ENCODE results near the gene CCDC148. TPM values are rescaled to one million over a fixed set of nuclear protein-coding genes. Genes with fewer than 3 reads are reported as not detected.
A peak's percentile ranks its signal among the peaks of the same experiment; 100 is the strongest.
"Not testable (repeated sequence)": the region's sequence is repeated elsewhere in the genome, so short reads cannot be mapped to it uniquely, and the experiment has no call there.

The CCDC148 gene
- total RNA-seq, 1 donor from 2014 or later: 0.36 TPM

- H3K36me3 Mint-ChIP-seq (ENCODE audit: low read depth): peaks cover 10% of the 10 kb centered on the region
- H3K9me3 Mint-ChIP-seq: no peaks in the 10 kb centered on the region
- H3K4me3 Mint-ChIP-seq: peak overlapping the region; percentile 98
- peak overlapping the region; percentile 92 for H3K27ac Mint-ChIP-seq
- intact Hi-C loops (cut with micrococcal nuclease): loop anchor here (2.0 to 5.0 kb wide), 12 partner anchors 50 to 1255 kb away; partner anchors contain the start of genes ACVR1, ACVR1C, MARCHF7 and WDSUB1
- H3K27me3 Mint-ChIP-seq (ENCODE audit: insufficient read depth): peaks cover 26% of the 10 kb centered on the region
- DNase-seq (ENCODE audit: low spot score): peak; percentile 39
- H3K4me1 Mint-ChIP-seq (ENCODE audit: low read depth): peaks cover 23% of the 10 kb centered on the region
These were observed 706 bp upstream of the CCDC148 start for GRCh38 chr2:158457092-158457825.

GRCh38 chr2:158443606-158444005 is 12.9 kb downstream of the CCDC148 start:
- no peak for DNase-seq (ENCODE audit: low spot score)
- Mint-ChIP-seq H3K27ac (no peak overlapping the region), H3K36me3 (ENCODE audit: low read depth) (no peaks in the 10 kb centered on the region)

GRCh38 chr2:158439062-158439461 is 17.5 kb downstream of the CCDC148 start:
- H3K27ac Mint-ChIP-seq; H3K4me1 Mint-ChIP-seq (ENCODE audit: low read depth); H3K4me3 Mint-ChIP-seq; H3K36me3 Mint-ChIP-seq (ENCODE audit: low read depth); H3K9me3 Mint-ChIP-seq; DNase-seq (ENCODE audit: low spot score); H3K27me3 Mint-ChIP-seq (ENCODE audit: insufficient read depth); intact Hi-C loops (cut with micrococcal nuclease): not testable (repeated sequence)

More at GRCh38 chr2:158443606-158444005, 12.9 kb downstream of the CCDC148 start:
- Mint-ChIP-seq H3K4me1 (ENCODE audit: low read depth) (no peaks in the 10 kb centered on the region), H3K27me3 (ENCODE audit: insufficient read depth) (peaks cover 8% of the 10 kb centered on the region), H3K9me3 (no peaks in the 10 kb centered on the region), H3K4me3 (no peak overlapping the region)
- intact Hi-C loops (cut with micrococcal nuclease): no loop called here

GRCh38 chr2:158433716-158434115 is 22.8 kb downstream of the CCDC148 start:
- H3K27me3 Mint-ChIP-seq (ENCODE audit: insufficient read depth); DNase-seq (ENCODE audit: low spot score); H3K4me1 Mint-ChIP-seq (ENCODE audit: low read depth); intact Hi-C loops (cut with micrococcal nuclease); H3K36me3 Mint-ChIP-seq (ENCODE audit: low read depth); H3K27ac Mint-ChIP-seq; H3K4me3 Mint-ChIP-seq; H3K9me3 Mint-ChIP-seq: not testable (repeated sequence)

- no peak overlapping the region for H3K27ac Mint-ChIP-seq
- no peak for DNase-seq (ENCODE audit: low spot score)
- no peaks in the 10 kb centered on the region for H3K27me3 Mint-ChIP-seq (ENCODE audit: insufficient read depth)
- H3K4me3 Mint-ChIP-seq: no peak overlapping the region
- H3K36me3 Mint-ChIP-seq (ENCODE audit: low read depth): no peaks in the 10 kb centered on the region
- intact Hi-C loops (cut with micrococcal nuclease): no loop called here
- peaks cover 11% of the 10 kb centered on the region for H3K9me3 Mint-ChIP-seq
- H3K4me1 Mint-ChIP-seq (ENCODE audit: low read depth): no peaks in the 10 kb centered on the region
These were observed 24.4 kb downstream of the CCDC148 start for GRCh38 chr2:158432117-158432516.

- H3K4me1 Mint-ChIP-seq (ENCODE audit: low read depth): no peaks in the 10 kb centered on the region
- intact Hi-C loops (cut with micrococcal nuclease): no loop called here
- no peak overlapping the region for H3K27ac Mint-ChIP-seq
- no peaks in the 10 kb centered on the region for H3K27me3 Mint-ChIP-seq (ENCODE audit: insufficient read depth)
- H3K36me3 Mint-ChIP-seq (ENCODE audit: low read depth): no peaks in the 10 kb centered on the region
- no peak overlapping the region for H3K4me3 Mint-ChIP-seq
- DNase-seq (ENCODE audit: low spot score): no peak
- H3K9me3 Mint-ChIP-seq: peaks cover 10% of the 10 kb centered on the region
These were observed 42.0 kb downstream of the CCDC148 start for GRCh38 chr2:158414538-158414937.

GRCh38 chr2:158413581-158413980 is 43.0 kb downstream of the CCDC148 start:
- Mint-ChIP-seq H3K27ac (no peak overlapping the region), H3K4me3 (no peak overlapping the region), H3K27me3 (ENCODE audit: insufficient read depth) (no peaks in the 10 kb centered on the region), H3K4me1 (ENCODE audit: low read depth) (no peaks in the 10 kb centered on the region), H3K36me3 (ENCODE audit: low read depth) (no peaks in the 10 kb centered on the region), H3K9me3 (peaks cover 13% of the 10 kb centered on the region)
- intact Hi-C loops (cut with micrococcal nuclease): no loop called here
- no peak for DNase-seq (ENCODE audit: low spot score)

GRCh38 chr2:158412206-158412605 is 44.3 kb downstream of the CCDC148 start:
- DNase-seq (ENCODE audit: low spot score): no peak
- Mint-ChIP-seq H3K36me3 (ENCODE audit: low read depth) (no peaks in the 10 kb centered on the region), H3K4me1 (ENCODE audit: low read depth) (no peaks in the 10 kb centered on the region), H3K27ac (no peak overlapping the region), H3K4me3 (no peak overlapping the region), H3K27me3 (ENCODE audit: insufficient read depth) (peaks cover 3% of the 10 kb centered on the region), H3K9me3 (peaks cover 13% of the 10 kb centered on the region)
- intact Hi-C loops (cut with micrococcal nuclease): no loop called here

- no peak overlapping the region for H3K27ac Mint-ChIP-seq
- no peak for DNase-seq (ENCODE audit: low spot score)
- no peaks in the 10 kb centered on the region for H3K4me1 Mint-ChIP-seq (ENCODE audit: low read depth)
These were observed 44.8 kb downstream of the CCDC148 start for GRCh38 chr2:158411748-158412147.

GRCh38 chr2:158410132-158410531 is 46.4 kb downstream of the CCDC148 start:
- Mint-ChIP-seq H3K27me3 (ENCODE audit: insufficient read depth) (peaks cover 6% of the 10 kb centered on the region), H3K9me3 (peaks cover 8% of the 10 kb centered on the region), H3K27ac (no peak overlapping the region), H3K4me3 (no peak overlapping the region), H3K36me3 (ENCODE audit: low read depth) (no peaks in the 10 kb centered on the region), H3K4me1 (ENCODE audit: low read depth) (no peaks in the 10 kb centered on the region)
- DNase-seq (ENCODE audit: low spot score): no peak
- intact Hi-C loops (cut with micrococcal nuclease): no loop called here

More at GRCh38 chr2:158411748-158412147, 44.8 kb downstream of the CCDC148 start:
- H3K27me3 Mint-ChIP-seq (ENCODE audit: insufficient read depth): peaks cover 6% of the 10 kb centered on the region
- no peaks in the 10 kb centered on the region for H3K36me3 Mint-ChIP-seq (ENCODE audit: low read depth)
- no peak overlapping the region for H3K4me3 Mint-ChIP-seq
- intact Hi-C loops (cut with micrococcal nuclease): no loop called here
- H3K9me3 Mint-ChIP-seq: peaks cover 13% of the 10 kb centered on the region

GRCh38 chr2:158407031-158407430 is 49.5 kb downstream of the CCDC148 start:
- H3K27me3 Mint-ChIP-seq (ENCODE audit: insufficient read depth): peaks cover 6% of the 10 kb centered on the region
- H3K4me1 Mint-ChIP-seq (ENCODE audit: low read depth): no peaks in the 10 kb centered on the region
- H3K27ac Mint-ChIP-seq: no peak overlapping the region
- no peaks in the 10 kb centered on the region for H3K36me3 Mint-ChIP-seq (ENCODE audit: low read depth)
- intact Hi-C loops (cut with micrococcal nuclease): no loop called here
- no peak for DNase-seq (ENCODE audit: low spot score)
- H3K4me3 Mint-ChIP-seq: no peak overlapping the region
- H3K9me3 Mint-ChIP-seq: peaks cover 8% of the 10 kb centered on the region

GRCh38 chr2:158405341-158405740 is 51.2 kb downstream of the CCDC148 start:
- H3K9me3 Mint-ChIP-seq: peaks cover 4% of the 10 kb centered on the region
- no peaks in the 10 kb centered on the region for H3K4me1 Mint-ChIP-seq (ENCODE audit: low read depth)
- H3K4me3 Mint-ChIP-seq: no peak overlapping the region
- DNase-seq (ENCODE audit: low spot score): no peak
- no peak overlapping the region for H3K27ac Mint-ChIP-seq
- peaks cover 10% of the 10 kb centered on the region for H3K27me3 Mint-ChIP-seq (ENCODE audit: insufficient read depth)
- H3K36me3 Mint-ChIP-seq (ENCODE audit: low read depth): no peaks in the 10 kb centered on the region
- intact Hi-C loops (cut with micrococcal nuclease): no loop called here

- no peak overlapping the region for H3K27ac Mint-ChIP-seq
- no peaks in the 10 kb centered on the region for H3K4me1 Mint-ChIP-seq (ENCODE audit: low read depth)
- H3K4me3 Mint-ChIP-seq: no peak overlapping the region
- H3K36me3 Mint-ChIP-seq (ENCODE audit: low read depth): no peaks in the 10 kb centered on the region
- intact Hi-C loops (cut with micrococcal nuclease): no loop called here
- H3K9me3 Mint-ChIP-seq: no peaks in the 10 kb centered on the region
- H3K27me3 Mint-ChIP-seq (ENCODE audit: insufficient read depth): peaks cover 11% of the 10 kb centered on the region
- no peak for DNase-seq (ENCODE audit: low spot score)
These were observed 53.3 kb downstream of the CCDC148 start for GRCh38 chr2:158403237-158403636.

Measured in activated T-helper 1 cell treated with anti-CD3 and anti-CD28 coated beads, Interleukin-12 subunit alpha, Interleukin-12 subunit beta, Interleukin-2, Interleukin-4 antibody, amounts not matched to agents 30 ng/mL and 10 ng/mL and 1 ng/mL, durations not matched to agents 14 hours and 24 hours and 36 hours (primary cell).